GM18498 (cell line): ENCODE results near the gene CLCN6.
A peak's percentile ranks its signal among the peaks of the same experiment; 100 is the strongest.
"Not testable (repeated sequence)": the region's sequence is repeated elsewhere in the genome, so short reads cannot be mapped to it uniquely, and the experiment has no call there.

ENCODE experiments used
- ATAC-seq: cut with Tn5 transposase; IDR thresholded peaks from one replicate; pipeline ENCODE4 v1.9.1; 2021; ENCODE audit warnings: mild to moderate bottlenecking, moderate library complexity; ENCODE audit not compliant: unreplicated experiment

The CLCN6 gene

GRCh38 chr1:11793819-11794218 lies 12.2 kb upstream of the CLCN6 start:
- ATAC-seq = no peak

GRCh38 chr1:11794446-11795237 lies 11.3 kb upstream of the CLCN6 start:
- no peak for ATAC-seq

- no peak for ATAC-seq
These were observed 10.6 kb upstream of the CLCN6 start for GRCh38 chr1:11795238-11795890.

GRCh38 chr1:11796036-11796828 lies 9.8 kb upstream of the CLCN6 start:
- no peak for ATAC-seq

- ATAC-seq = no peak
These were observed 8.3 kb upstream of the CLCN6 start for GRCh38 chr1:11797525-11798216.

GRCh38 chr1:11799099-11799498 lies 6.9 kb upstream of the CLCN6 start:
- no peak for ATAC-seq

- no peak for ATAC-seq
These were observed 6.1 kb upstream of the CLCN6 start for GRCh38 chr1:11799896-11800295.

GRCh38 chr1:11800391-11800755 lies 5.6 kb upstream of the CLCN6 start:
- ATAC-seq = no peak

- no peak for ATAC-seq
These were observed 5.1 kb upstream of the CLCN6 start for GRCh38 chr1:11800756-11801433.

- ATAC-seq = no peak
These were observed 3.4 kb upstream of the CLCN6 start for GRCh38 chr1:11802616-11802972.

GRCh38 chr1:11802973-11803885 lies 2.8 kb upstream of the CLCN6 start:
- ATAC-seq = no peak

- ATAC-seq = not testable (repeated sequence)
These were observed 1.9 kb upstream of the CLCN6 start for GRCh38 chr1:11803924-11804665.

- ATAC-seq = no peak
These were observed 1.1 kb upstream of the CLCN6 start for GRCh38 chr1:11804666-11805421.

- peak; percentile 46 for ATAC-seq
These were observed 431 bp downstream of the CLCN6 start for GRCh38 chr1:11806307-11806936.

GRCh38 chr1:11807133-11807532 lies 1.1 kb downstream of the CLCN6 start:
- no peak for ATAC-seq

- ATAC-seq = no peak
These were observed 7.0 kb downstream of the CLCN6 start for GRCh38 chr1:11813021-11813420.

- no peak for ATAC-seq
These were observed 11.2 kb downstream of the CLCN6 start for GRCh38 chr1:11817192-11817591.

- no peak for ATAC-seq
These were observed 16.1 kb downstream of the CLCN6 start for GRCh38 chr1:11822091-11822490.
